GM19468 (cell line): ENCODE results near the gene TPI1.
A peak's percentile ranks its signal among the peaks of the same experiment; 100 is the strongest.

Experiments
- ATAC-seq: cut with Tn5 transposase; IDR thresholded peaks from one replicate; pipeline ENCODE4 v1.9.1; 2021; ENCODE audit warnings: mild to moderate bottlenecking, moderate library complexity, moderate number of reproducible peaks; ENCODE audit not compliant: unreplicated experiment; ENCODE audit errors: extremely low read depth

TPI1 gene

DNA sequence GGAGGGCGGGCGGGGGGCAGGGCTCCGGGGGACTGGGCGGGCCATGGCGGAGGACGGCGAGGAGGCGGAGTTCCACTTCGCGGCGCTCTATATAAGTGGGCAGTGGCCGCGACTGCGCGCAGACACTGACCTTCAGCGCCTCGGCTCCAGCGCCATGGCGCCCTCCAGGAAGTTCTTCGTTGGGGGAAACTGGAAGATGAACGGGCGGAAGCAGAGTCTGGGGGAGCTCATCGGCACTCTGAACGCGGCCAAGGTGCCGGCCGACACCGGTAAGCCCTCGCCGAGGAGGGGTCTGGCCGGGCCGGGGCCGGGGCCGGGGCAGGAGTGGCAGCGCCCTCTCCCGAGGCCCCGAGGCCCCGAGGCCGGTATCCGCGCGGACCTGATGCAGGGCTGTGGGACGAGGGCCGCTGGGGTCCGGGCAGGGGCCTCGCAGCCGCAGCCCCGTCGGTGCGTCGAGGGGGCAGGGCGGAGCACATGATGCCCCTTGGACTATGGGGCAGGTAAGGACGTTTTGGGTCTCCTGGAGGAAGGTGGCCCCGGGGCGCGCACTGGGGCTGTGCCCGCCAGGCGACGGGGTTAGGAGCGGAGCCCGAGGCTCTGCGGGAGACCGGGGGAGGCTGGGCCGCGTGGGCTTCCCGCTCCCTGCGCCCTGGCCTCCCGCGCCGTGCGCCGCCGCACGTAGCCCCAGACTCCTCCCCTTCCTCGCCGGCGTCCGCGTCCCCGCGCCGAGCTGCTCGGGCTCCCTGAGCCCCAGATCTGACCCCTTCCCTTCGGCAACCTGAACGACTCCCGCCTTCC is at the start of gene TPI1:
Gene TPI1, plus strand, starts transcription at position 119 of the 798 bp plus-strand sequence. Its CDS starts 36 bp downstream, at position 155.
- peak; percentile 27 for ATAC-seq

DNA sequence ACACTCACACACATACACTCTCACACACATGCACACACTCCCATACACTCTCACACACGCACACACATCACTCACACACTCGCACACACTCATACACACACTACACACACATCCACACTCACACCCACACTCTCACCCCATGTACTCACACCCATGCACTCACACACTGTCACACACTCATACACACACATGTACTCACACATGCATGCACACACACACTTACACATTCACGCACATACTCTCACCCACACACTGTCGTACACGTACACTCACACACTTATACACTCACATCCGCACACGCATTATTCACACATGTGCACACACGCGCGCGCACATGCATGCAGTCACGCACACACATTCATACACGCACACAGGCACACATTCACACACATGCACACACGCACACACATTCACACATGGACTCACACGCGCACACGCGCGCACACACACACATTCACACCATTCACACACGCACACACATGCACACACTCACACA is 49.6 kb upstream of the TPI1 start:
- no peak for ATAC-seq

DNA sequence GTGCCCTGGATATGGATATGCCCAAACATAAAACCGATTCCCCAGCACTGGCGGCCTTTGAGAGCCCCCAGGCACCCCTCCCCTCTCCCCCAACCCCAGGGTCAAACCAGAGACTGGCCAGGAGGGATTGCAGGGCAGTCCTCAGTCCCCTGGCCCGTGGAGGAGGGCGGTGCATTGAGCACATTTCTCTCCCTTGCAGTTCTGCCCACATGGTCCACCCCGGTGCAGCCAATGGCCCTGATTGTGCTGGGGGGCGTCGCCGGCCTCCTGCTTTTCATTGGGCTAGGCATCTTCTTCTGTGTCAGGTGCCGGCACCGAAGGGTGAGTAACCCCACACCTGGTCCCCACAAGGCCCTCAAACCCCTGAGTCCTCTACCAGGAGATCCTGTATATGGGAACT is 49.1 kb upstream of the TPI1 start:
- no peak for ATAC-seq

DNA sequence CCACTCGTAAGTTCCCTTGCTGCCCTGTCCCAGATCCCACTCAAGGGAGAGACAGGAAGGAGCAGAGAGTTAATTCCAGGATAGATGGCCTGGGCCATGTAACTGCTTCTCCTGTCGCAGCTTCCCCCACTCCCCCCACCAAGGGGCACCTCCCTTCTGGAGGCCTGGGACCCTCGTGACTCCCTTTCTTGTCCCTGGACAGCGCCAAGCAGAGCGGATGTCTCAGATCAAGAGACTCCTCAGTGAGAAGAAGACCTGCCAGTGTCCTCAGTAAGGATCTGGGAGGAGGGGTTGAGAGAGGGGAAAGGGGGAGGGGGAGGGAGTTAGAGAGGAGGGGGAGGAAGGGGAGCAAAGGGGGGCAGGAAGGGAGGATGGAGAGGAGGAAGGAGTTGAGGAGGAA is 48.7 kb upstream of the TPI1 start:
- ATAC-seq = no peak

DNA sequence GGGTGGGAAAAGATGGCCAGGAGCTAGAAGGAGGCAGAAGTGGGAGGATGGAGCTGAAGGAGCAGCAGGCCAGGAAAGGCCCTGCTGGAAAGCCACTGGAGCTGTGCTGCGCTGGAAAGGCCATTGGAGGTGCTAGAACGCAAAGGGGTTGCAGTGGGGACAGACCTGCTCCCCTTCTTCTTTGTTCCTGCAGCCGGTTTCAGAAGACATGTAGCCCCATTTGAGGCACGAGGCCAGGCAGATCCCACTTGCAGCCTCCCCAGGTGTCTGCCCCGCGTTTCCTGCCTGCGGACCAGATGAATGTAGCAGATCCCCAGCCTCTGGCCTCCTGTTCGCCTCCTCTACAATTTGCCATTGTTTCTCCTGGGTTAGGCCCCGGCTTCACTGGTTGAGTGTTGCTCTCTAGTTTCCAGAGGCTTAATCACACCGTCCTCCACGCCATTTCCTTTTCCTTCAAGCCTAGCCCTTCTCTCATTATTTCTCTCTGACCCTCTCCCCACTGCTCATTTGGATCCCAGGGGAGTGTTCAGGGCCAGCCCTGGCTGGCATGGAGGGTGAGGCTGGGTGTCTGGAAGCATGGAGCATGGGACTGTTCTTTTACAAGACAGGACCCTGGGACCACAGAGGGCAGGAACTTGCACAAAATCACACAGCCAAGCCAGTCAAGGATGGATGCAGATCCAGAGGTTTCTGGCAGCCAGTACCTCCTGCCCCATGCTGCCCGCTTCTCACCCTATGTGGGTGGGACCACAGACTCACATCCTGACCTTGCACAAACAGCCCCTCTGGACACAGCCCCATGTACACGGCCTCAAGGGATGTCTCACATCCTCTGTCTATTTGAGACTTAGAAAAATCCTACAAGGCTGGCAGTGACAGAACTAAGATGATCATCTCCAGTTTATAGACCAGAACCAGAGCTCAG is 48.0 kb upstream of the TPI1 start:
- ATAC-seq = no peak

DNA sequence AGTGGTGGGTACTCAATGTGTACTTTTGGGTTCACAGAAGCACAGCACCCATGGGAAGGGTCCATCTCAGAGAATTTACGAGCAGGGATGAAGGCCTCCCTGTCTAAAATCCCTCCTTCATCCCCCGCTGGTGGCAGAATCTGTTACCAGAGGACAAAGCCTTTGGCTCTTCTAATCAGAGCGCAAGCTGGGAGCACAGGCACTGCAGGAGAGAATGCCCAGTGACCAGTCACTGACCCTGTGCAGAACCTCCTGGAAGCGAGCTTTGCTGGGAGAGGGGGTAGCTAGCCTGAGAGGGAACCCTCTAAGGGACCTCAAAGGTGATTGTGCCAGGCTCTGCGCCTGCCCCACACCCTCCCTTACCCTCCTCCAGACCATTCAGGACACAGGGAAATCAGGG is 47.2 kb upstream of the TPI1 start:
- ATAC-seq = no peak

DNA sequence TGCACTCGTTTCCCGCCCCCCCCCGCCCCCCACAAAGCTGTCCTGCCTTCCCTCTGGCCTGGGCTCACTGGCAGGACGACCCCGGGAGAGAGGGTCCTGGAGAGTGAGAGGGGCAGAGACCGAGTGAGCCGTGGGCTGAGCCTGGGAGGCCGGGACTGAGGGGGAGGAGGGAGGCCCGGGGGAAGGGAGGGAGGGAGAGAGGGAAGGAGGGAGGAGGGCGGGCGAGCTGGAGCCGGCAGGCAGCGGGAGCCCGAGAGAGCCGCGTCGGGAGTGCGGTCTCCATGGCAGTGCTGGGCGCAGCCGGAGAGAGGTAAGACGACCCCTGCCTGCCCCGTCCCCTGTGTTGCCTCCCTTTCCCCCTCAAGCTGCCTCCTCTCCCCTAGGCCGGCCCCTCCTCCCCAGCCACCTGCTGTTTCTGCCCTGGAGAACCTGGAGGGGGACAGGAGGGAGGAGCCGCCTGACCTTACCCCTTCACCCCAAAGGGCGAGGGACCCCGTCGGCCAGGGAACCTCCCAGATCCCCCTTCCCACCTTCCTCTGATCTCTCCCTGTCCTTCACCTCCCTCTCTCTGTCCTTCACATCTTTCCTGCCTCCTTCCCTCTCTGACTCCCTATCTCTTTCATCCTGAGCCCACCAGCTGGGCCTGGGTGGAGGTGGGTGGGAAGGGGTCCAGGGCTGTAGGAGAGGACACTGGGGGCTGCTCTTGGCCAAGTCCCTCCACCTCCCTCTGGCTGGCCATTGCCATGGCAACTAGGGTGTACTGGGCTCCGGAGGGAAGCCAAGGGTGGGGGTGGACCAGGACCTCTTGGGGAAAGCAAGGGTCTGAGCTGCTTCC is 45.5 kb upstream of the TPI1 start, which contains the start of gene GPR162:
Gene GPR162, plus strand, starts transcription at position 231 of the 835 bp plus-strand sequence. CDS start 2,078 bp downstream, outside the sequence.
- no peak for ATAC-seq

DNA sequence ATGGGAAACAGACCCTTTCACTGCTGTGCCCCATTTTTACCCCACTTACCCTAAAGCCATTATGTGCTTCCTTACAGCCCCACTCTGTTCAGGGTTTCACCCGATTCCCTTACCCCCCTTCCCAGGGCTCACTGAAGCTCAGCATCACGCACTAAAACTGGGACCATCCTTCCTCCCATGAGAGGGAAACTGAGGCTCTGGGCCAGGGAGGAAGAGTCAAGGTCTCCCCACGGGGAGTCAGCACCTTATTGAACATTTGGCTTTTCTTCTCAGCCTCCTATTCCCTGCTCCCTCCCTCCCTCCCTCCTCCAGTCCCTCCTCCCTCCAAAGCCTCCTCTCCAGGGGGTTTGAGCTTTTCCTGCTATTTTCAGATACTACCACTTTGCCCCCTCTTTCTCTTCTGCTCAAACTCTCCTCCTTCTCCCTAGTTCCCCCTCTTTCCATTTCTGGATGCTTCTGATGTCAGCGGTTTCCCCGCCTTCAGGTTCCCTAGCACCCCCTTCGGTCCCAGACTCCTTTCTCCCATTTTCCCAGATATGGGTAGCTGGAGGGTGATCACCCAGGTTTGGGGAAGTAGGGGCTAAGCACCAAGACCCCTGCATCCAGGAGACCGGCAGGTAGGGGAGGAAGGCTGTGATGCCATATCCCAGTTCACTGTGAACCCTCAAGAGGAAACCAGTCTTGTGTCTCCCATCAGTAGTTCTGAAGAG is 44.8 kb upstream of the TPI1 start:
- no peak for ATAC-seq

DNA sequence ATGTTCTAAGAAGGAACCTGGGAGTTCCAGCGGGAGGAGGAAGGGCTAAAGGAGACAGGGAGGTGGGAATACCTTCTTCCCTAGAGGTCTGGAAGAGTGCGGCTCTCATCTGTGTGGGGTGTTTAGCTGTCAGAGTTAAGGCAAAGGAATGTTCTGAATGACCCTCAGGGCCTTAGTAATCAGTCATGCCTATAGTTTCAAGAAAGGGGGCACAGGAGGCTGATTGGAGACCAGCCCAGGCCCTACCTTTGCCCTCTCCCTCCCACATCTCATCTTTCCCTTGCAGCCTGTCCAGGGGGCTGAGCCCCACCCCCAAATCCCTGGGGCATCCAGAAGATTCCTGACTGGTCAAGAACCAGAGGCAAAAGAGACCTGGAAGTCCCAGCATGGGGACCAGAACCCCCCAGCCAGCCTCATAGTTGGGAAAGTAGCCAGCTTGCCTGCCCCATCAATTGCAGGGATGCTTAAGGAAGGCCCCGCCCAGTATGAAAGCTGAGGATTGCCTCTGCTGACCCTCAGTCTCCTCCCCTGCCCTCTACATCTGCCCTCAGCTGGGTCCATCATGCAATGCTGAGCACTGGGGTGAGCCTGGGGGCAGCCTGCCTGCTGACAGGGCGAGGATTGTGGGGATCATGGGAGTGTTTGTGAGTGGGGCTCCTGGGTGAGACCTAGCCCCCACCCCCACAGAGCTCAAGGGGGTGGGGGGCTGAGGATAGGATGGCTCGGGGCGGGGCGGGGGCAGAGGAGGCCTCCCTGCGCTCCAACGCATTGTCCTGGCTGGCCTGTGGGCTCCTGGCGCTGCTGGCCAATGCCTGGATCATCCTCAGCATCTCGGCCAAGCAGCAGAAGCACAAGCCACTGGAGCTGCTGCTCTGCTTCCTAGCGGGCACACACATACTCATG is 43.9 kb upstream of the TPI1 start:
- ATAC-seq = no peak

DNA sequence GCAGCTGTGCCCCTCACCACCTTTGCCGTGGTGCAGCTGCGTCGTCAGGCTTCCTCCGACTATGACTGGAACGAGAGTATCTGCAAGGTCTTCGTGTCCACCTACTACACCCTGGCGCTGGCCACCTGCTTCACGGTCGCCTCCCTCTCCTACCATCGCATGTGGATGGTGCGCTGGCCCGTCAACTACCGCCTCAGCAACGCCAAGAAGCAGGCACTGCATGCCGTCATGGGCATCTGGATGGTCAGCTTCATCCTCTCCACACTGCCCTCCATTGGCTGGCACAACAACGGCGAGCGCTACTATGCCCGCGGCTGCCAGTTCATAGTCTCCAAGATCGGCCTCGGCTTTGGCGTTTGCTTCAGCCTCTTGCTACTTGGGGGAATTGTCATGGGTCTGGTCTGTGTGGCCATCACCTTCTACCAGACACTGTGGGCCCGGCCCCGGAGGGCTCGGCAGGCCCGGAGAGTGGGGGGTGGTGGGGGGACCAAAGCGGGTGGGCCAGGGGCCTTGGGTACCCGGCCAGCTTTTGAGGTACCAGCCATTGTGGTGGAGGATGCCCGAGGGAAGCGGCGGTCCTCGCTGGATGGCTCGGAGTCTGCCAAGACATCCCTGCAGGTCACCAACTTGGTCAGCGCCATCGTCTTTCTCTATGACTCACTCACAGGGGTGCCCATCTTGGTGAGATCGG is 43.1 kb upstream of the TPI1 start:
- ATAC-seq = no peak

DNA sequence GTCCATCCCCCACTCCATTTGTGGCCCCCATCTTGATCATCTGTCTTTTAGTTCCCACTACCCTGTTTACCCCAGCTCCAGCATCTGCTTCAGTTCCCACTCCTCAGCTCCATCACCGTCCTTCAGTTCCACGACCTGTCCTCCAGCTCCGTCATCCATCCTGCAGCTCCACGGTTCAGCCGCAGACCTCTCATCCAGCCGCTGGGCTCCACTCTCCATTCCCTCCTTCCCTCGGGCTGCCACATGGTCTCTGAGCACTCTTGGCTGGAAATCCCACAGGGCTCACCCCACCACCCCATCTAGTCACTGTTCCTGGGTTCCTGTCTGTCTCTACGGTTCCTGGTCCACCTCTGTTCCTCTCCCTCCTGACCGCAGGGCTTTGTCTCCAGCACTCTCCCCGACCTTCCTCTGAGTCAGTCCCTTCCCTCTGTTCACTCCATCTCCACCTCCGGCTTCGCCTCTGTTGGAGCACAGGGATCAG is 42.4 kb upstream of the TPI1 start:
- no peak for ATAC-seq

DNA sequence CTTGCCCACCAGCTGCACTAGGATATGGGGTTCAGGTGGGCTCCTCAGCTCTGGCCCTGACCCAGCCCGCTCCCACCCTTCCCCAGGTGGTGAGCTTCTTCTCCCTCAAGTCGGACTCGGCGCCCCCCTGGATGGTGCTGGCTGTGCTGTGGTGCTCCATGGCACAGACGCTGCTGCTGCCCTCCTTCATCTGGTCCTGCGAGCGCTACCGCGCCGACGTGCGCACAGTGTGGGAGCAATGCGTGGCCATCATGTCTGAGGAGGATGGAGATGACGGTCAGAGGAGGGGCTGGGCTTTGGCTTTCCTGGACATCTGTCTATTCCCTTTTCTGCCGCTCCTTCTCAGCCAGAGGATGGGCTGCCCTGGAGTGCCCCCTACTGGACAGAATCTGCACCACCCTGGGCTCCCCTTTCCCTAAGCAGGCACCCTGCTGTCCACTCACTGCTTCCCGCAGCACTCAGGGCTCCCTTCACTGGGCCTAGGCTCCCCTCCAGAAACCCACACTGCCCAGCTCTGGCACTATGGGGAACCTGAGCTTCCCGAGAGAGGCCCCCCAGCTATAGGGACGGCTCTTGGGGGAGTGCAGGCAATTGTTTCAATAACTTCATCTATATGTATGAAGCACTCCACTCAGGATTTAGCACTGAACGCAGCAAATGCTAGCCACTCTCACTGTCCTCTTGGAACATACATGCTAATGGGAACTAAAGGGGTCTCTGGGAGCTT is 41.8 kb upstream of the TPI1 start:
- no peak for ATAC-seq

DNA sequence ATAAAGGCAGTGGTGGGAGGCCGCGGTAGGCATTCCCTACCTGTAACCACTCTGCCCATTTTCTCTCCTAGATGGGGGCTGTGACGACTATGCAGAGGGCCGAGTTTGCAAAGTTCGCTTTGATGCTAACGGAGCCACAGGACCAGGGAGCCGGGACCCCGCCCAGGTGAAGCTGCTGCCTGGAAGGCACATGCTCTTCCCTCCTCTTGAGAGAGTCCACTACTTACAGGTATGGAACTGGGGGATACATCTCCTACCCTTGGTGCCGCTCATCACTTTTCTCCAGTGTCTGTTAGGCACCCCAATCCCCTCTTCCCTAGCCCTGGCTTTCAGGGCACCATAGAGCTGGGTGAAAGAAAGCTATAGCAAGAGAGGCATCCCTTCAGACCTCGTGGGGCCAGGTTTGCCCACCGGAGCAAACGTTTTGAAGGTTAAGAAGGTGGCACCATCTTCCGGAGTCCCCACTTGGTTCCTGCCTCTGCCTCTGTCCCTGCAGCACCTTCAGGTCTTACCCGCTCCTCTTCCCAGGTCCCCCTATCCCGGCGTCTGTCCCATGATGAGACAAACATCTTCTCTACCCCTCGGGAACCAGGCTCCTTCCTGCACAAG is 41.1 kb upstream of the TPI1 start:
- ATAC-seq = no peak

DNA sequence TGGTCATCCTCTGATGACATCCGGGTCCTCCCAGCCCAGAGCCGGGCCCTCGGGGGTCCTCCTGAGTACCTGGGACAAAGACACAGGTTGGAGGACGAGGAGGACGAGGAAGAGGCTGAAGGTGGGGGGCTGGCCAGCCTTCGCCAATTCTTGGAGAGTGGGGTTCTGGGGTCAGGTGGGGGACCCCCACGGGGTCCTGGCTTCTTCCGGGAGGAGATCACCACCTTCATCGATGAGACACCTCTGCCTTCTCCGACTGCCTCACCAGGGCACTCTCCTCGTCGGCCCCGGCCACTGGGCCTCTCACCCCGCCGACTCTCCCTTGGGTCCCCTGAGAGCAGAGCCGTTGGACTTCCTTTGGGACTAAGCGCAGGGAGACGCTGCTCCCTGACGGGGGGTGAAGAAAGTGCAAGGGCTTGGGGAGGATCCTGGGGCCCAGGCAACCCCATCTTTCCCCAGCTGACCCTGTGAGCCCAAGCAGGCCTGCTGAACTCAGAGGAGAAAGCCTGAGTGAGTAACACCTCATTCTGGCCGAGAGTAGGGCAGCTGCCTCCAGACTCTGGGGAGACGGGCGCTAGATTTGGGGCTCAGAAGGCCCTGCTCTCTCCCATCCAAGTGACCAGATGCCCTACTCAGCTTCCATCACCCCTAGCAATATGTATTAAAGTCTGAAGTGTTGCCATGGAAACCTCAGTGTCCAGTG is 40.4 kb upstream of the TPI1 start:
- no peak for ATAC-seq

DNA sequence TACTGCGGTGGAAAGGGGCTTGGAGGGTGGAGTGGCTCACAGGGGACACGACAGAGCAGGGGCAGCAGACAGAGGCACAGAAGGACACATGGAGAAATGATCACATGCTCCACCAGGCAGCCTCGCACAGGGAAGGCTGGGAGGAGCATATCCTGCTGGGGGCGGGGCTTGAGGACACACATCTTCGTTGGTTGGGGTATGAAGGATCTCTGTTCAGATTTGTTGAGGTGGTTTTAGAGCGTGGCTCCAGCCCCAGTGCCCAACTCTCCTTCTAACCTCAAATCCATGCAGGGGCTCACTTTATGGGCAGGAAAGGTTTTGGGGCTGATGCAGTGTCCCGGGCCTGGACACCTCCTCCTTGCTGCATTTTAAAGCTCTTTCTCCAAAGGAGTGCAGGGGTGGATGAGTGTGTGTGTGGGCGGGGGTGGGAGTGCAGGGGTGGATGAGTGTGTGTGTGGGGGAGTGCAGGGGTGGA is 39.9 kb upstream of the TPI1 start:
- ATAC-seq = no peak
